Activated CD8-positive, alpha-beta T cell treated with anti-CD3 and anti-CD28 coated beads, Interleukin-2, amount 10 ng/mL, durations not matched to agents 7 days and 5 days (primary cell): ENCODE results near the gene LCA5. TPM values are rescaled to one million over a fixed set of nuclear protein-coding genes. Genes with fewer than 3 reads are reported as not detected.
"Not testable (repeated sequence)": the region's sequence is repeated elsewhere in the genome, so short reads cannot be mapped to it uniquely, and the experiment has no call there.

ENCODE experiments used
- ATAC-seq: fragments of 150-1000 bp; cut with Tn5 transposase; one replicate; pipeline ENCODE4 v1.10.0; 2021; ENCODE audit warnings: moderate library complexity
- CTCF ChIA-PET: fragments of 350-600 bp; sonication (Branson Sonifier 250); formaldehyde crosslinking; loops from one replicate; lab custom pipeline; 2021; ENCODE audit warnings: antibody characterized with exemption; lab: Charles Lee
- POLR2A ChIA-PET: fragments of 350-600 bp; sonication (Branson Sonifier 250); formaldehyde crosslinking; loops from one replicate; lab custom pipeline; 2021; ENCODE audit warnings: antibody characterized with exemption; lab: Charles Lee
- DNase-seq: peaks from one replicate; pipeline ENCODE4 v3.0.0-alpha.2; 2020
- H3K27ac Mint-ChIP-seq: one replicate; pipeline ENCODE4 v1.8.0; 2021; ENCODE audit warnings: mild to moderate bottlenecking, mixed read lengths
- H3K27me3 Mint-ChIP-seq: one replicate; pipeline ENCODE4 v1.8.0; 2021; ENCODE audit warnings: low read depth, mixed read lengths
- H3K36me3 Mint-ChIP-seq: one replicate; pipeline ENCODE4 v1.8.0; 2021; ENCODE audit warnings: low read depth, mixed read lengths
- H3K4me1 Mint-ChIP-seq: one replicate; pipeline ENCODE4 v1.8.0; 2021; ENCODE audit warnings: low read depth, mixed read lengths
- H3K4me3 Mint-ChIP-seq: one replicate; pipeline ENCODE4 v1.8.0; 2021; ENCODE audit warnings: mild to moderate bottlenecking, mixed read lengths
- H3K9me3 Mint-ChIP-seq: one replicate; pipeline ENCODE4 v1.8.0; 2022; ENCODE audit warnings: mixed read lengths; ENCODE audit not compliant: insufficient read depth
- total RNA-seq, 2 experiments: library from RNA; stranded (reverse); gene quantifications; one replicate each; pipeline ENCODE4 v1.2.3, GENCODE V29; 2021

Gene LCA5
- total RNA-seq, 2 experiments from 2014 or later, result not detected

DNA sequence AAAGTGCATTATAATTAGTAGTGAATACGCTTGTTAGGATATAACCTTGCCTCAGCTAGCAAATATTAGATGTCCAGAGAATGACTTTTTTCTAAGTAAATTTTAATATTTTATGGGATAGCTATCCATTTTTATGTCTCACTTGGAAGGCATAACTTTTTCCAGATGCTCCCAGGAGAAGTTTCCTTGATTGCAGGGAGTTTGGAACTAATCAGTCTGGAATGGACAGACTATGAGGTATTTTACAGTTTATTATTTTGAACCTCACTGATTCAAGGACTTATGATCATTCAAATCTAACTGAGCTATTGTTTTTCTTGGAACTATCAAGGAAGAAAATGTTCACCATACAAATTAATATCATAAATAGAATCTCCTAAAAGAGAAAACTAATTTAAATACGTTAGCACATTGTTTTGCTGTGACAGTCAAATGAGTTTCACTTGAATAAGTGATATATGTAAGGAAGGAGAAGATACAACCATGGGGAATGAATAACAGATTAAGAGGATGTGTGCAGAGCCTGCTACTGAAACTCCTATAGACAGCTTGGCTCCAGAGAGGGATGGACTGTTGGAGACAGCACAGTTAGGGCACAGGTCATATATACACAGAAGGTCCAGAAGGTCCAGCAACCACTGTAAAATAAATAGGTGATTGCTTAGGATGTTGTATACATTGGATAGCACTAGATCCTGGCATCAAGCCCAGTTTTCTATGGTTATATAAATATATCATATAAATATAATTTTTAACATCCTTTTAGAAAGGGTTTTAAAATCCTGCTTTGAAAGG is 20.6 kb upstream of the LCA5 start:
- DNase-seq (no peak), ATAC-seq (no peak)
- ChIA-PET POLR2A (no interaction called here), CTCF (interaction anchor here (1.0 kb wide), 1 partner anchor 13 kb away, joined by 3 read pairs; no protein-coding TSS in a partner anchor)
- Mint-ChIP-seq H3K9me3 (no peaks in the 10 kb centered on the region), H3K27ac (no peak overlapping the region), H3K27me3 (no peaks in the 10 kb centered on the region), H3K4me3 (no peak overlapping the region), H3K4me1 (no peaks in the 10 kb centered on the region), H3K36me3 (no peaks in the 10 kb centered on the region)

DNA sequence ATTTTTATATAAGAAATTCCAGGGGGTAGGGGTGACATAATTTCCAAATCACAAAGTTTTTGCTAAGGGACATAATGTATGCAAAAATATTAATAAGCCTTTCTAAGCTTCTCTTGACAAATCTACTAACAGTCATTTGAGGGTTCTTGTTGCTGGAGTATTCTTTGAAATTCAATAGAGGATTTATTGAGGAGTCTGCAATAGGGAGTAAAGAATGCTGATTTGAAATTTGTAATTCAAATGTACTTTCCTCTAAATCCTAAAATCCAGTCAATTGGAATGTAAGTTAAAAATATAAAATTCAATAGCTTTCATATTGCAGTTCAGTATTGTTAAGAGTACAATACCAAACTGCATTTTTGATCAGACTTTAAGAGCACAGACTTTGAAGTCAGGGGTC is 17.1 kb upstream of the LCA5 start:
- ChIA-PET POLR2A (no interaction called here), CTCF (interaction anchor here (1.4 kb wide), 1 partner anchor 17 kb away, joined by 3 read pairs; no protein-coding TSS in a partner anchor)
- Mint-ChIP-seq H3K9me3 (no peaks in the 10 kb centered on the region), H3K4me3 (no peak overlapping the region), H3K36me3 (no peaks in the 10 kb centered on the region), H3K4me1 (no peaks in the 10 kb centered on the region), H3K27me3 (no peaks in the 10 kb centered on the region), H3K27ac (no peak overlapping the region)
- DNase-seq (no peak), ATAC-seq (no peak)

DNA sequence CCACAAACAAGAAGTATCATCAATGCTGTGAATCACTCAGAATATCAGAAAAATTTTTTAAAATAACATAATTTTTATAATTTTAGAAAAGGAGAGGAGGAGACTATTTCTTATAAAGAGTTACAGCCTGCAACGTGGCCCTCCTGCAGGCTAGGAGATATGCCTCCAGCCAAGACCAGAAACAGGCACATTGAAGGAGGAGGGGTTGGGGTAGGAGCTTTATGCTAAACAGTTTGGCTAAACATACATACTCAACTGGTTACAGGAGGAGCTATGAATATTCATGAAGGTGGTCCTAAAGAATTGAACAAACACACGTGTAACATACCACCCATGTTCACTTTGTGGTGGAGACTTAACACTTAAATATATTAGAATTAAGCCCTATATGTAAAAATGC is 14.2 kb upstream of the LCA5 start:
- ChIA-PET POLR2A (no interaction called here), CTCF (no interaction called here)
- Mint-ChIP-seq H3K27me3 (no peaks in the 10 kb centered on the region), H3K4me3 (no peak overlapping the region), H3K36me3 (no peaks in the 10 kb centered on the region), H3K4me1 (no peaks in the 10 kb centered on the region), H3K27ac (no peak overlapping the region), H3K9me3 (no peaks in the 10 kb centered on the region)
- DNase-seq (no peak), ATAC-seq (no peak)

DNA sequence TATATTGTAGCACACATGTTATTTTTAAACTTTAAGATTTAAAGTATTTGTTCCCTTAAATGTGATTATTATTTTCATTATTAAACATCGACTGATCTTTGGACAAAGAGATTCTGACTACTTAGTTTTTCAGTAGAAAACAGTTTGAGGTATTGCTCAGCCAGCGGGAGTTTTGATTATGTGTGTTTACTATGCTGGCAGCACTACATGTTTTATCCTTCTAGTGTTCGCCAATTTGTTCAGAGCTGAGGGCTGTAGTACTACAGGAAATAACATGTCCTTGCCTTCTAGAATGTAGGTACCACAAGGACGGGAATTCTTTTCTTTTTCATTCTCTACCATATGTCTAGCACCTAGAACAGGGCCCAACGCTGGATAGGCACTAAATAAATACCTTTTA is 11.1 kb upstream of the LCA5 start:
- peaks cover 2% of the 10 kb centered on the region for H3K27me3 Mint-ChIP-seq
- H3K4me3 Mint-ChIP-seq, result no peak overlapping the region
- ChIA-PET CTCF (no interaction called here), POLR2A (no interaction called here)
- H3K27ac Mint-ChIP-seq, result no peak overlapping the region
- H3K9me3 Mint-ChIP-seq, result no peaks in the 10 kb centered on the region
- no peaks in the 10 kb centered on the region for H3K36me3 Mint-ChIP-seq
- ATAC-seq, result no peak
- no peak for DNase-seq
- H3K4me1 Mint-ChIP-seq, result no peaks in the 10 kb centered on the region

DNA sequence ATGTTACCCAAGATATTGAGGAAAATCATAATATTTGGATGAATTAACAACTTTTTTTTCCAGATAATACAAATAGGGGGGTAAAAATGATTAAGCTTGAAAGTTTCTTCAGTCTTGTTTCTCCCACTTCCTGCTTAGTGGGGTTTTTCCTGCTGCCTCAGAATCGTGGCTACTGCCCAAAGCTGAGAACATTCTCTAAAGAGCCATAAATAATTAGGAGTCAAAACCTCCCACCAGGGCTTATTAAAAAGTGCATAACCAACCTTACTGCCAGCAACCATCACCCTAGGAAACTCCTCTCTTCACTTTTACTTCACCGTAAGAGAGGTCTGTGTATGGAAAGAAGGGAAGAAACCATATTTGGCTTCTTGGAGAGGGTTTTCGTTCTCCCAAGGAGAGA is 9.0 kb upstream of the LCA5 start:
- POLR2A ChIA-PET, result no interaction called here
- H3K4me3 Mint-ChIP-seq, result no peak overlapping the region
- ATAC-seq (no peak), DNase-seq (no peak)
- H3K36me3 Mint-ChIP-seq, result no peaks in the 10 kb centered on the region
- CTCF ChIA-PET, result no interaction called here
- peaks cover 2% of the 10 kb centered on the region for H3K27me3 Mint-ChIP-seq
- no peaks in the 10 kb centered on the region for H3K4me1 Mint-ChIP-seq
- H3K9me3 Mint-ChIP-seq, result no peaks in the 10 kb centered on the region
- no peak overlapping the region for H3K27ac Mint-ChIP-seq

DNA sequence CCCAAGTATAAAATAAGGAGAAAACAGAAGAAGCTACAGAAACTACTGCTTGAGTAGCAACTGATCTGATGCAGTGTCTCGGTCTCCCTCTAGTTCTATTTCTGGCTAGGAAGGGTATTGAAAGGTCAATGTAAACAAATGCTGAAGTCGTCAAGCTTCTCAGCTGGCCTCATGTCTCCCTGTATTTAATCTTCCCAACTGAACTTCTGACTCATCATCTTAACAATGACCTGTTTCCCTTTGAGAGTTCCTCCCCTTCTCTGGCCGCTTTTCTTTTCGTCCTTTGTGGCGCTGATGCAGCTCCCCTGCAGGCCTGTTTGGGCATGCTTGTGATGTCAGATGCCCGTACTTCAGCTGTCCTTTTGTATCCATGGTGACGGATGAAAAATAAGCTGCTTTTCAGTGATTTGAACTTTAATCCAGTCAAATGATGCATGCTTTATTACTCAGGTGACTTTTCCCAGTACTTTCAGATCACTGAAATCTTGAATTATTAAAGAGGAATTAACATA is 7.8 kb upstream of the LCA5 start:
- POLR2A ChIA-PET, result no interaction called here
- ATAC-seq (no peak), DNase-seq (no peak)
- no peaks in the 10 kb centered on the region for H3K9me3 Mint-ChIP-seq
- no peak overlapping the region for H3K4me3 Mint-ChIP-seq
- CTCF ChIA-PET, result no interaction called here
- peaks cover 2% of the 10 kb centered on the region for H3K27me3 Mint-ChIP-seq
- no peaks in the 10 kb centered on the region for H3K36me3 Mint-ChIP-seq
- H3K4me1 Mint-ChIP-seq, result no peaks in the 10 kb centered on the region
- H3K27ac Mint-ChIP-seq, result no peak overlapping the region

DNA sequence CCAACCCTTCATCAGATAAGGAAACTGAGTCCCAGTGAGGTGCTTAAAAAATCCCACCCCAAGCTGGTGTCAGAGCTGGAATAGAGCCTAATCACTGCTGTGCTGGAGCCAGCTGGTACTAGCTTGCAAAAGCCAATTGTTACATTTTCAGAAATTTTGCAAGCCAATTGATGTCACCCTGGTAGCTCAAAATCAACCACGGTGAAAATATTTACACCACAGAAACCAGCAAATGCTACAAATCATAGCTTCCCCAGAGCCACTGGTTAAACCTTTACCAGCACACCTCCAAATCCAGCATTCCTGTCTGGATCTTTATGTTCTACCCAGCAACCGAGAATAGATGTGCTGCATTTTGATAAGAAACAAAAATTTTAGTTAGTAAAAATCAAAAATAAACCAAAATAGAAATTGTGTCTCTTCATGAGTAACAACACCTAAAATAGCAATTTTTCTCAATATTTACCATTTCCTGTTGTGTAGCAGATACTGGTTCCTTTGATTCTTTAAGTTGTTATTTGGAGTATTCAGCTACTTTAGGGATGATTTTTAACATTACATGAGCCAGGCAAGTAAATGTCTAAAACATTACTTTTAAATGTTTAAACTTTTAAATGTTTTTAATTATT is 7.2 kb upstream of the LCA5 start:
- Mint-ChIP-seq H3K27me3 (peaks cover 2% of the 10 kb centered on the region), H3K36me3 (no peaks in the 10 kb centered on the region), H3K9me3 (no peaks in the 10 kb centered on the region), H3K4me3 (no peak overlapping the region), H3K27ac (no peak overlapping the region), H3K4me1 (no peaks in the 10 kb centered on the region)
- ChIA-PET CTCF (no interaction called here), POLR2A (no interaction called here)
- ATAC-seq (no peak), DNase-seq (no peak)

DNA sequence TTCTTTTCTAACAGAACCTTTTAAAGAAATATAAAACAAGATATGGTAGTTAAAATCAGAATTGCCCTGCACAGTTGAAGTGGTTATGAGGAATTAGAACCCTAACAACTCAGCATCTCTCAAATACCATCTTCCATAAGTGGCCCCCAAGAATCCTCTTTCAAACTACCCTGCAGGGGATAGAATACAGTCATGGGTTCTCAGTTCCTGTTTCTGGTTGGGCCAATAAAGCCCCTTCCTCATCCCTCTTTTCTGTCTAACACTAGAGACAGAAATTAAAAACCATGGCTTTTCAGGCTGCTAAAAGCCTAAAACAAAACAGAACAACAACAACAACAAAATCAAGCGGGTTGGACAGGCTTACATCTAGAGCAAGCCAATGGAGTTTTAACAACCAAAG is 6.7 kb upstream of the LCA5 start:
- ChIA-PET POLR2A (no interaction called here), CTCF (no interaction called here)
- Mint-ChIP-seq H3K9me3 (no peaks in the 10 kb centered on the region), H3K4me3 (no peak overlapping the region), H3K4me1 (no peaks in the 10 kb centered on the region), H3K27me3 (peaks cover 2% of the 10 kb centered on the region), H3K27ac (no peak overlapping the region), H3K36me3 (no peaks in the 10 kb centered on the region)
- ATAC-seq, result no peak
- DNase-seq, result no peak

DNA sequence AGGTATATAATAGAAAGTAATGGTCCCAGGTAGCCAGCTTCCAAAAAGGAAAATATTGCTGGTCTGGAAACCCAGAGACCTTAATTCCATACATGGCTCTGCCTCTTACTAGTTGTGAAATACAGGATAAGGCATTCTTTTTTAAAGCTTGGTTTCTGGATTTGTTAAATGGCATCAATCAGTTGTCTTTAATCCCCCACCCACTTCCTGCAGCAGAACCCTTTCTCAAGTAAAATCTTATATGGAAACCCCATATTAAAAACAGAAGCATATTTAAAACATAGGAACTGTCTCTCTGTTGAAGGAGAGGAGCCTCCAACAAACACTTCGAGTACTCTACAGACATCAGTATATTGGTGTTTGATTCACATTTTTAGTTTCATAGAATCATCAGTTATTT is 6.2 kb upstream of the LCA5 start:
- H3K4me1 Mint-ChIP-seq, result no peaks in the 10 kb centered on the region
- no peaks in the 10 kb centered on the region for H3K9me3 Mint-ChIP-seq
- H3K27me3 Mint-ChIP-seq, result peaks cover 2% of the 10 kb centered on the region
- ChIA-PET CTCF (no interaction called here), POLR2A (no interaction called here)
- DNase-seq (no peak), ATAC-seq (no peak)
- no peaks in the 10 kb centered on the region for H3K36me3 Mint-ChIP-seq
- H3K27ac Mint-ChIP-seq, result no peak overlapping the region
- no peak overlapping the region for H3K4me3 Mint-ChIP-seq

DNA sequence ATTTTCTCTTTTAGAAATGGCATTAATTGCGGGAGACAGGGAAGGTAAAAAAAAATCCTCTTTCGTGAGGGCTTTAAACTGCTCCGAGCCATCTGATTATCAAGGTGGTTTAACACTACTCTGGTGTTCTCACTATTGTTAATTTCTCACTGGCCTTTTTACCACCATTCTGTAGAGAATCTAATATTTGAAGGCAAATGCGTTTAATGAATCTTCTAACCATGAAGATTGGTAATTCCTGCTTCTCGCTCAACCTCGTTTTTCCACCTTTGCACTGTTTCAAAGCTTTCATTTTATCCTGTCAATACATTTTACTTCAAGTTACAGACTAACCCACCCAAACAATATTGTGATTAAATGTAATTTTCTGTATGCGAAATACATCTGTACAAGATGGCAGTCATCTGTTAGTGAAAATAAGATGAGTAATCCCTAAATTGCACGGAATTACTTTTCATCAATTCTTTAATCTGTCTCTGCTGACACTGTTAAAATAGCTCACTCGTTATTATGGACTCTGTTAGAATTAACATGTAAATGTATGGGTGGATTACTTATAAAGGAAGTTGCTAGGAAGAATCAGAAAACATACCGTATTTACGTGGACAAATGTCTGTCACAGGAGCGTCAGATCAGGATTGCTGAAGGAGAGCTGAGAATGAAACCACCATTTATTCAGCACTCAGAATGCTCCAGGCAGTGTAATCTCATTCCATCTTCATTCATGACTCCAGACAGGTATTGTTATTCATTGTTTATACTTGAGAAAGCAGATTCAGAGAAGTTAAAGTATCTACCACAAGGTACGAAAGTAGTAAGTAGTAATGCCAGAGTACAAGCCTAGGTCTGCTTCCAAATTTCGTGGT is 1.1 kb upstream of the LCA5 start:
- no peaks in the 10 kb centered on the region for H3K9me3 Mint-ChIP-seq
- POLR2A ChIA-PET, result no interaction called here
- no peak overlapping the region for H3K4me3 Mint-ChIP-seq
- CTCF ChIA-PET, result no interaction called here
- H3K27me3 Mint-ChIP-seq, result peaks cover 14% of the 10 kb centered on the region
- no peak for ATAC-seq
- no peak overlapping the region for H3K27ac Mint-ChIP-seq
- H3K4me1 Mint-ChIP-seq, result no peaks in the 10 kb centered on the region
- DNase-seq, result no peak
- no peaks in the 10 kb centered on the region for H3K36me3 Mint-ChIP-seq

DNA sequence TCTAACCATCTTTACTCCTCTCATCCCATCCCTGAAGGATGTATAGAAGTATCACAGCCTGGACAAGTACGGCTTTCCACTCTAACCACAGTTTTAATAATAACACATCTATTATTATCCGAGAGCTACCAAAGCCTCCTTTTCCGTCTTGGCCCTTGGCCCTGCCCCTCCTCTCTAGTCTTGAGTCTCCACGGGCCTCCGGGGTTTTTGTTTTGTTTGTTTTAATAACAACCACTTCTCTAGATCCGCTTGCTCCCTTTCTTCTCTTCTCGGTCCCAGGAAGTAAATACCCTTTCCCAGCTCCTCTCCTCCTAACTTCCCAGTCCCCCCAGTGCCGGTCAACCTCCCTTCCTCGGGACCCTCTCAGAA is 661 bp downstream of the LCA5 start:
- H3K4me3 Mint-ChIP-seq, result no peak overlapping the region
- no peak overlapping the region for H3K27ac Mint-ChIP-seq
- POLR2A ChIA-PET, result interaction anchor here (1.6 kb wide), 1 partner anchor 458 kb away, joined by 5 read pairs; the partner anchor contains the start of gene PHIP
- ATAC-seq (no peak), DNase-seq (no peak)
- H3K9me3 Mint-ChIP-seq, result no peaks in the 10 kb centered on the region
- no peaks in the 10 kb centered on the region for H3K36me3 Mint-ChIP-seq
- CTCF ChIA-PET, result no interaction called here
- H3K4me1 Mint-ChIP-seq, result no peaks in the 10 kb centered on the region
- H3K27me3 Mint-ChIP-seq, result peaks cover 14% of the 10 kb centered on the region

DNA sequence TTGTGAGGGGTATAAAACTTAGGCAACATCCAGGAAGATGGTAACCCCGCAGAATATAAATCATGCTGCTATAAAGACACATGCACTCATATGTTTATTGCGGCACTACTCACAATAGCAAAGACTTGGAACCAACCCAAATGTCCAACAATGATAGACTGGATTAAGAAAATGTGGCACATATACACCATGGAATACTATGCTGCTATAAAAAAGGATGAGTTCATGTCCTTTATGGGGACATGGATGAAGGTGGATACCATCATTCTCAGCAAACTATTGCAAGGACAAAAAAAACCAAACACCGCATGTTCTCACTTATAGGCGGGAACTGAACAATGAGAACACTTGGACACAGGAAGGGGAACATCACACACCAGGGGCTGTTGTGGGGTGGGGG is 7.7 kb downstream of the LCA5 start:
- POLR2A ChIA-PET, H3K9me3 Mint-ChIP-seq, H3K4me3 Mint-ChIP-seq, CTCF ChIA-PET, H3K36me3 Mint-ChIP-seq, ATAC-seq, H3K27me3 Mint-ChIP-seq, DNase-seq, H3K27ac Mint-ChIP-seq, H3K4me1 Mint-ChIP-seq: not testable (repeated sequence)
